NCI-H128 (cell line): ENCODE measurements around the gene HDAC4.

Source experiments
- DNase-seq: peaks from one replicate; lab custom pipeline; 2025; ENCODE audit not compliant: unreplicated experiment; lab: John Stamatoyannopoulos, UW

The HDAC4 gene

DNA sequence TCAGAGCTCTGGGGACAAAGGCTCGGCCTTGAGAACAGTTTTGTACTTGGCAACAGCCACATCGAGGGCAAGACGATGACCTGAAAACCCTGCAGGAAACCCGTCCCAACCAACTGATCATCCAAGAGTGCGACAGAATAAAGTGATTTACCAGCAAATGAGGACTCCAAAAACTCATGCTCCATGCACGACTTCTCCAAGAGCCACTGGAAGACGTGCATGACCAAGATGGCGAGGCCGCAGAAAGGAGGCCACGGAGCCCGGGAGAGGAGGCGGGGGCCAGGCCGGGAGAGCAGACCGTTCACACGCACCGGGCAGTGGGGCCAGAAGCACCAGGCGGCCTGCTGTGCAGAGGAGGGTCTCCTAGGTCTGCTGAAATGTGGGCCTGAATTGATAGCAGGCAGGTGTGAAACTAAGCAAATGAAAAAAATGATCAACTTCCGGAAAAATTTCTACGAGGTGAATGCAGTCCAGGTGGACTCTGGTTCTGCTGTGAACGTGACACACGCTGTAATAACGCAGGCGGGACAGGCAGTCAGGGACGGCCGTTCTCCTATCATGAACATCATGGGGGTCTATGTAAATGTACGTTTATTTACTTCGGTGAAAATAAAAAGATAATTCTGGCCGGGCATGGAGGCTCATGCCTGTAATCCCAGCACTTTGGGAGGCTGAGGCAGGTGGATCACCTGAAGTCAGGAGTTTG, 252.2 kb downstream of the HDAC4 start:
- DNase-seq, result no peak

DNA sequence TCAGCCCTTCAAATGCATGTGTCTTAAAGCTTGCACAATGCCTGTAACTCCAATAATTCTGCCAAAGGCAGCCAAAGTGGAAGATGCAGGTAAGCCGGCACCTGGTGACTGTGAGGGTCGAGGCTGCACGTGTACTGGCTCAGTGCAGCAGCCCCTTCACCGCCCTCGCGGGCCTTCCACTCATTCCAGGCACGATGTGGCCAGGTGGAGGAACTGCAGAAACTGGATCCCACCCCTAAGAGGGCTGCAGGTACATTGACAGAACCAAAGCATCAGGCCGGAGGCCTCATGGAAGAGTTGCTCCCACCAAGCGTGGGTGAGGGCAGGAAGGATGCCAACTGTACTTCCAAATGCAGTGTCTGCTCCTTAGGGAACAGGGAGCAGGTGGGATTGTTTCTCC, 253.4 kb downstream of the HDAC4 start:
- no peak for DNase-seq

DNA sequence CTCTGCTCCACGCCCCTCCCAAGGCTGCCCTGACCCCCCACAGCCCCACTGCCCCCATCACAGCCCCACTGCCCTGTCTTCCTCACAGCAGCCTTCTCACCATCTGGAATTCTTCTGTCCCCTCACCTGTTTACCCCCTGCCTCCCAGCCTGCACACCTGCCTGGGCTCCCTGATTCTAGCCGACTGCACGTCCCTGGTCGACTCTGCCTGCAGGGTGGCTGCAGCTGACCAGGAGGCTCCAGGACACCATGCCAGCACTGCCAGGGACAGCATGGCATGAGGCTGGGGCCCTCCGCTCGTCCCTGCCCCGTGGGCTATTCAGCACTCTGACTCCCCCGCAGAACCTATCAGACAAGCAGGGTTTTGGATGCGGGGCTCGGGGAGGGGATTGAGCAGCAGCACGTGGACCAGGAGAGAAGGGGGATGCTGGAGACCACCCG, 254.1 kb downstream of the HDAC4 start:
- no peak for DNase-seq

DNA sequence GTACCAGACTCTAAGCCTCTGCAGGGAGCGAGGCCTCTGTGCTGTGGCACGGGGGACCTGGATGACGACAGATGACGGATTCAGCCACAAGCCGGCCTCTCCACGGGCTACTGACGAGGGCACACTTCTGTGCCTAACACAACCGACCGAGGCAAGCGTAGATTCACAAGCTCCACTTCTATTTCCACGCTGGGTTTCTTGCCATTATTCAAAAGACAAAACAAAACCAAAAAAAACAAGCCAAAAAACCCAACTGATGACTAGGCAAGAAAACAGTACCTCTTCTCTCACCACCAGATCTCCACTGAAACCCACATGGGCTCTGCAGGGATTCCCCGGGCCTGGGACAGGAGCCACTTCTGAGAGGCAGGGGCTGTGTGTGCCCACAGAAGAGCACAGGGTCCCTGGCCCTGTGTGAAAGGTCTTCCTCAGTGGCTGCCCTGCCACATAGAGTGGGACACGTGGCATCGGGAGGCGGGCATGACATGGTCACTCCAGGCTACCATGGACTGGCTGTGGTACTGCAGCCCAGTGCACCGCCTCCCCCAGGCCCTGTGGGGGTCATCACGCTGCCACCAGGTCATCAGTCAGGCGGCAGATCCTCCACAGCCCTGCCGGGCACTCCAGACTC, 254.7 kb downstream of the HDAC4 start:
- DNase-seq, result no peak

DNA sequence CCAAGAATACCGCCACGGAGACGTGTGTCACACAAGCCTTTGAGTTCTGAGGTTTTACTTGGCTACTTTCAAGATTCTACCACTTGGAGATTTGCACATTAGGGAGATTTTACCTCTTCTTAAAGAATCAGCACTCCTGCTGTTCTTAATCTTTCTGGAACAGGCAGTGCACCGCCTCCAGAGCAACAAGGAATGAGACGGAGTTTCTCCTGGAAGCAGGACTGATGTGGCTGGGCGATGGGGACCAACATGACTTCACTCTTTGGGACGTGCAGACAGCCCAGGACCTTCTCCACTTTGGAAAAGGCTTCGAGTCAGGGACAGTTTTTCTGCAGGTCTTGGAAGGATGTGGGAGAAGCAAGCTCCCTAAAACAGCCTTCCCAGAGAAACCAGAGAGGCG, 255.2 kb downstream of the HDAC4 start:
- no peak for DNase-seq

DNA sequence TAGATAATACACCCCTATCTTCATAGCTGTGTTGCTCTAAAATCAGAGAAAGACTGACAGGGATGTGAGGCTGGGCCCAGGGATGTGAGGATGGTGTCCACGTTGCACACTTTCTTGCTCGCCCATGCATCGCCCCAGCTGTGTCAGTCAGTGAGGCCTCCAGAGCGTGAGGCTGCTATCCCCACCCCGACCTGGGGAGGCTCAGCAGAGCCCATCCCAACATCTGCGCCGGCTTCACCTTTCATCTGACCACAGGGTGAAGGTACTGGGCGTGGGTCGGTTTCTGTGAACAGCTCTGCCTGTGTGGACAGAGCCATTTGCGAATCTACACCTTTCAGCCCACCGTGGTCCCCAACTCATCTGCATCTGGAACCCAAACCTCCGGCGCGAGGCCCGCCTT, 255.7 kb downstream of the HDAC4 start:
- DNase-seq, result no peak

DNA sequence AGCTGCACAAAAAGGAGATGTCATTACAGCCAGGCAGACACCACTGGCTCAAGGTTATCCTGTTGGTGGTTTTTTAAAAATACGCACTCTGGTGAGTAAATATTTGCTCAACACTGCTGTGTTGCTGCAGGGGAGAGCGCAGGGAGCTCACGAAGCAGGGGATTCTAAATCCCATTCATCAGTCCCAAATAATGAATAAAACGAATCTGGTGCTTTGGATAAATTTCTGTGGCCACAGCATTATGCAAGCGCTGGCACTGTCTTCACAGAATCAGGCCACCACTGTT, 256.2 kb downstream of the HDAC4 start:
- no peak for DNase-seq

DNA sequence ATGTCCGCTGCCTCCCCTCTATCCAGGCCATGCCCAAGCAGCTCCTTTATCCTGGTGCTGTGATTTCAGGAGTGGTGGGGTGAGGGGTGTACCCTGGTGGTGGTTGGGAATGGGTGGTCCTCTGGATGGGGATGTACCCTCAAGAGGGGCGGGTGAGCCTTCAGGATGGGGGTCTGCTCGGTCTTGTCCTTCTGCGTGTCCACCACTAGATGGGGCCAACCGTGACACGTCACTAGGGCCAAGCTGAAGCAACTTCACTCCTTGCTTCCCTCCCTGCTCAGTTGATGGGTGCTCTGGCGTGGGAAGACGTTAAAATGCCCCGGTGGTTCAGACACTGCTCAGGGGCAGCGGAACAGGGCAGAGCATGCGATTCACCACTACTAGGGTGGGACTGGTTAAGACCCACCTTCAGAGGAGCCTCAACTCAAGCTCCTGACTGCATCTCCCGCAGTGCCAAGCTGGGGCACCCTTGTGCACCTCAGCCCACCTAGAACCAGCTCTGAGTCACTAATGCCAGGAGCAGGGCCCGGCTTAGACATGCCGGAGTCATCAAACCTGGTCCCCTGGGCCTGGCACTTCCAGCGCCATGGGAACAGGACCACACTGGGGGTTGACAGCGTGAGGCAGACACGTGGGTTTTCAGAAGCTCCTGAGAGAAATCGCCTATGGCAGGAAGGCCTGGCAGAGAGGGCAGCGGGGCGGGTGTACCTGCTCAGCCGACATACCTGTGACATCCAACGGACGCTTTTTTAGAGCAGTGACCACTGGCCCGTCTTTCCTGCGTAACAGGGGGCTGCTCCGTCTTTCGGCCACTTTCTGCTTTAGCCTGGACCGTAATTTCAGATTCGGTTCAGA, 256.7 kb downstream of the HDAC4 start:
- DNase-seq, result no peak

DNA sequence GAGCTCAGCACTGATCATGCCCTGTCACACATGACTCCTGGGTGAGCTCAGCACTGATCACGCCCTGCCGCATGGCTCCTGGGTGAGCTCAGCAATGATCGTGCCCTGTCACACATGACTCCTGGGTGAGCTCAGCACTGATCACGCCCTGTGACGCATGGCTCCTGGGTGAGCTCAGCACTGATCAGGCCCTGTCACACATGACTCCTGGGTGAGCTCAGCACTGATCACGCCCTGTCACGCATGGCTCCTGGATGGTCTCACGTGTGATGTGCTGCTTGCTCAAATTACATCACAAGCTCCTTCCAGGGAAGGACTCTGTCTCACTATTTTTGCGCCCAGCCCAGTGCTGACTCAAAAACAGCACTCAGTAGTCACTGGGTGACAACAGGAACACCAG, 258.0 kb downstream of the HDAC4 start:
- DNase-seq, result no peak

DNA sequence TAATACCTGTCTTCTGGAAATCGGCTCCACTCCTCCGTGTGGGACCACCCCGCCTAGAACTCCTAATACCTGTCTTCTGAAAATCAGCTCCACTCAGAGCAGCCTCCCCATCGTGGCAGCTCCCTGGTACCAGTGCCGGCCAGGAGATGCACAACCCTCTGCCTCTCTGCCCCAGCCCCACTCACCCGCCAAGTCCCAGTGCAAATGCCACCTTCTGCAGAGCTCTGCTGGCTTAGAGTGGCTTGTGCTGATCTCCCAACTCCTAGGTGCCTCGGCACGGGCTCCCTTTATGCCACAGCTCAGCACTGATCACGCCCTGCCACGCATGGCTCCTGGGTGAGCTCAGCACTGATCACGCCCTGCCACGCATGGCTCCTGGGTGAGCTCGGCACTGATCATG, 258.5 kb downstream of the HDAC4 start:
- DNase-seq, result no peak

DNA sequence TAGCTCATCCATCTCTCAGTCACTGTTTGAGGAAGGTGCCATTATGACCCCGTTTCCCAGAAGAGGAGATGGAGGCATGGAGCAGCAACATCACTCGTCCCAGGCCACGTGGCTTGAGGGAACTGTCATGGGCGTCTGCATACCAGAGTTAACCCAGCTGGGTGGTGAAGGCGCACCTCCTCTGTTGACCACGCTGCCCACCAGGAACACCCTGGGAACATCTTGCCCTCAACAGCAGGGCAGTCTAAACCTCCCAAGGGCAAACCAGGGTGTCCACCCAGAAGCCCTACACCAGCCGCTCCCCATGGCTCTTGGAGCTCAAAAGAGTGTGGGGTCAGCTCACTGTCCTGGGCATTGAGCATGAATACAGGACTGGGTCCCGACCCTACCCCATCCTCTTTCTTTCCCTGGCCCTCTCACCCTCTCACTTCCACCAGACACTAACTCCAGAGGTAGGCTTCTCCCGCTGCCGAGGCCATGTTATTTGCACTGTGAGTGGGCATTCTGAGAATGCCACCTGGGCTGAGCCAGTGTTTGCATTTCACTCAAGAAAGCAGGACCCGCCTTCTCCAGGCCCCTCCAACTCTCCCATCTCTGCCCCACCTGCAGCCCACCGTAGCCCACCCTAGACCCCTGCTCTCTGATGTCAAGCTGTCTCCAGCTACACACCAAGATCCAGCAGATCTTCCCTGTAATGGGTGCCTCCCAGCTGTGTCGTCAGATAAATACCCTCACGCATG, 259.6 kb downstream of the HDAC4 start:
- no peak for DNase-seq

DNA sequence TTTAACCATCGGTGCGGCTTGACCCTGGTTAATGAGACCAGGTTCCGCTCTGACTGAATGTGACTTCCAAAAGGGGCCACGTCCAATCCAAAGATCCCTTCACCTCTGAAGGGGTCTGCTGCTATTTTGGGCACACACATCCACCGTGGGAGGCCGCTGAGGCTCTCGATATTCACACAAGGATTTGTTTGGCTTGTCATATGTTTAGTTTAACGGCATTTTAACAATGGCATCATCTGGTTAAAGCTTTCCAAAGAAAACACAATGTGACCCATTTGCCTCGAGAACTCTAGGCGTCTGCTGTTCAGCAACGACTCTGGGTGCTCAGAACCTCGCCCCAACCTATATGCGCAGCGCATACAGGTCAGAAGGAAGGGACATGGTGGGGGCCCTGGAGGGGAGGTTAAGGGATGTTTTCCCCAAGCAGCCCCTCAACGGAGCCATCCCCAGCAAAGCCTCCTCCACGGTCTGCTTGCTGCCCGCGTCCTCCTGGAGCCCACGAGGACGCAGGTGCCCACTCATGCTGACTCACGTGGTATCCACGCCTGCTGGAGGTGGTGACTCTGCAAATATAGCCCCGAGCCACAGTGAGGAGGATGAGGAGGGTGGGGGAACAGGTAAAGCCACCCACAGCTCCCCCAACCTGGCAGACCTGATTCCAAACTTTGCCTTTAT, 260.3 kb downstream of the HDAC4 start:
- no peak for DNase-seq

DNA sequence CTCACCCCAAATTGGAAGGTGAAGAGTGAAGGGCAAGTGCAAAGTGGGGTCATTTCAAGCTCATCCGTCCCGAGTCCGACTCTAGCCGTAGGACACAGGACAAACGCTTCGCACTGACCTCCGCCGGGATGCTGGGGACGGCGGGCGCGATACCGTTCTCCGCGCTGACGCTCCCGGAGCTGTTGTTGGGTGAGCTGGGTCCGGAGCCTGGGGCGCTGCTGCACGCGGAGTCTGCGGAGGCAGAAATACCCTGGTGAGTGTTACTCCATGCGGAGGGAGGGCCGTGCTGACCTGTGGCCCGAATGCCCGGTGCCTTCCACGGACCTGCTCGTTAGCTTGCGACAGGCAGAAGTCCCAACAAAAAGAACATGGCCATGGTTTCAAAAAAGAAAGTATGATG, 261.3 kb downstream of the HDAC4 start:
- no peak for DNase-seq

DNA sequence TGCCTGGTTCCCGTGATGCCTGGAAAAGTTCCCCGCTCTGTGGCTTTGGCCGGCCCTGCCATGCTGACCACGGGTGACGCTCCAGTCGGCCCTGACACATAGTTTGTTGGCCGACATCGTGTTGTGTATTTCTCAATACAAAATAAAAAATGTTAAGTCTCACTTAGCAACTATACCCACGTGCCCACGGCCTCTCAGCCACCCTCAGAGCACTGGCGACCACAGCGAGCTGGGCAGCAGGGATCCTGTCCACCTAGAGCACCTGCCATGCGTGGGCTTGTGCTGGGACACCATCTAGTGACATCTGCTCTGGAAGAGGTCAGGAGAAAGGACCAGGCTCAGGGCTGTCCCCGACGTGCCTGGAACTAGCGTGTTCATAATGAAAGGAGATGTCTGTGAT, 261.7 kb downstream of the HDAC4 start:
- DNase-seq, result no peak

DNA sequence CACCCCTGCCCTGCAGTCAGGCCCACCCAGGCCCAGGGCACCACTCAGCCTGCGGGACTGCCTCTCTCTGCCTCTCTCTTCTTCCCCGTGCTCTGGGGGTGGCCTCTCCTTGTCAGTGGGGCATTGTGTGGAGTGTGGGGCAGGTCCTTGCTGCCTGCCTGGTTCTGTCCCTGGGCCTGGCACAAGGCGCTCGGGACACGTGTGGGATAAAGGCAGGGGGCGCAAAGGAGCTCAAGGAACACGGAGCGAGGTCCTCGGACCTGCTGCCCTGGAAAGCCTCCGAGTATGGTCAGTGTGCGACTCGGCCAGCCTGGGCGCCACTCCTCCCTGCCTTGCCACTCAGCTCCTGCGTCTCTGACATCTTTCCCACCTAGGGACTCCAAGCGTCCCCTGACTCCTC, 262.2 kb downstream of the HDAC4 start:
- DNase-seq, result no peak

DNA sequence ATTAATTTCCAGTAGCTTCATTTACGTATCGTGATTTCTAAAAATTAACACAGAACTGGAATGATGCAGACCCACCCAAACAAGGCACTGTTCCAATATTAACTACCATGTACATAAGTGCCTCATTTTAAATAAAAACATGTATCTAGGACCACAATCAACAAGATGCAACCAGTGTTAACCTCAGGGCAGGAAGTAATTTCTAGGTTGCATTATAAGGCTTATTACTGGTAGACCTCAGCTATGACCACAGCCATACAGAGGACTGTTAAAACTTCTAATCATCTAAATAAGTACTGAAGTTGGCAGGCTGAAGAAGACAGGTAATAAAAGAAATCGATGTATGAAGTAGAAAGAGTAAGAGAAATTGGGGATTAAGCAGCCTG, 262.9 kb downstream of the HDAC4 start:
- DNase-seq, result no peak

DNA sequence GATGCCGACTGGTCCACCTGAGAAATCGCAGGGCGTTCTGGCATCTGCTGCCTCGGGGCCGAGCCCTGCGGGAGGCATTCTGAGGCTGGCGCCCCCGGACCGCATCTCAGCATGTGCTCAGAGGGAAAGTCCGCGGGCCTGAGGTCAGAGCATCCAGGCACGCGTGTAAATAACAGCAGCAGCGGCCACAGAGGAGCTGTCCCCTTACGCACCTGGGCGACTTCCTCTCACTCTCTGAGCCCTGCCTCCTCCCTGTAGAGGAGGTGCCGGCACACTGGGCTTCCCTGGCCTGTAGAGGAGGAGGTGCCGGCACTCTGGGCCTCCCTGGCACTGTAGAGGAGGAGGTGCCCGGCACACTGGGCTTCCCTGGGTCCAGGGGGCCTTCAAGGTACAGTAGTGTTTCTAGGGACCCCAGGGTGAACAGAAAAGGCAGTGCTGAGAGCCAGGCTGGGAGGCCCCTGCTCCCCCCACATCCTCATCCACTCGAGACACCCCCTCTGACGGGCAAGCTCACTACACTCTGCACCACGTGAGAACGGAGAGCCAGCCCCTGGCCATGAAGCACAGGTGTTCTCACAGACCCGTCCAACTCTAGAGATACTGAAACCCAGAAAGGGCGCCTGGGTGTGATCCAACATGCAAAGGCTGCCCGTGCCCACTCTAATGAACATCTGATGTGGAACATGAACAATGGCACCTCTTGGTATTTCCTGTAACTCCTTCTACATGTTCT, 263.5 kb downstream of the HDAC4 start:
- no peak for DNase-seq

DNA sequence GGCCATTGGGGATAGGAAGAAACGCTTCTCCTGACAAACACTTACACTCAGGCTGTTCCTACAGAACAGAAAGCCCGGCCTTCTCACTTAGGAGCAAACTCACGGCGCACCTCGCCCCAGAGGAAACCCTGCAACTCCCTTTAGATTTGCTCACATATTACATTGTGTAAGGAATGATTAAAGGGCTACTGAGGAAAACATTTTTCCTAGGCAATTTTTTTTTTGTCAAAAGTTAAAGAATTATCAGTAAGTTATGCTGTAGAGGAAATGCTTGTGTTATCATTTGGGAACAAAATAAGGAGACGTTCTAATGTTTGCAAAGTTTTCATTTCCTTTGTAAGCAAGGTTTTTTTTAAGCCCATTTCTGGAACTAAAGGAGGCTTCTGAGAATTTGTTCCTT, 264.1 kb downstream of the HDAC4 start:
- no peak for DNase-seq

DNA sequence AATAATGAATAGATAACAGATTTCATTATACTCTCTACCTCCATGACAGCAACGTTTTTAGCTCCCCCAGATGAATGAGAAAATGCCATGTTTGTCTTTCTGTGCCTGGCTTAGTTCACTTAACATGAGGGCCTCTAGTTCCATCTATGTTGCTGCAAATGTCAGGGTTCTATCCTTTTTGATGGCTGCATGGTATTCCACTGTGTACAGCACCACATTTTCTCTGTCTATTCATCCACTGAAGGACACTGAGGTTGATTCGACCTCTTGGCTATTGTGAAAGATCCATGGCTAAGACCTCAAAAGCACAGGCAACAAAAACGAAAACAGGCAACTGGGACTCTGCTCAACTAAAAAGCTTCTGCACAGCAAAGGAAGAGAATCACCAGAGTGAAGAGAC, 264.6 kb downstream of the HDAC4 start:
- DNase-seq, result no peak

DNA sequence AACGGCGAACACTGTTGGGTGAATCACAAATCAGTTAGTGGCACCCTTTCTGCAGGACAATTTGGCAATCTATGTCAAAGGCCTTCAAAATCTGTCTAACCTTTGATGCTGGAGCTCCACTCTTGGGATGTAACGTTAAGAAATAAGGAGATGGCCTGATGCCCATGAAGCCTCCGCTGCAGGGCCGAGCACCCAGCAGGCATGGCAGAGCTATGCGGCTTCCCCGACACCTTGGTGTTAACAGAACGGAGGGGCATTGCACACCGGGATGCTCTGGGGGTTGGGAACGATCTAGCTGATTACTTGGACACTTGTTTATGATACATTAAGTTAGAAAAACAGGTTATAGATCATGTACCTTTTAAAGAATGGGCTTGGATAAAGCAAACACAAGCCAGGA, 265.3 kb downstream of the HDAC4 start:
- no peak for DNase-seq
